H7 (cell line): ENCODE results near the gene BTBD17. TPM values are rescaled to one million over a fixed set of nuclear protein-coding genes. Genes with fewer than 3 reads are reported as not detected.

Experiments
- DNase-seq: peaks from one replicate; pipeline ENCODE4 v3.0.0; 2012
- H3K27me3 ChIP-seq: 2 replicates; pipeline ENCODE4 v1.6.0; 2011; ENCODE audit warnings: mild to moderate bottlenecking, low read length; ENCODE audit not compliant: control insufficient read depth, insufficient read depth
- H3K36me3 ChIP-seq: replicated peaks from 2 replicates; pipeline ENCODE4 v1.5.1; 2011; ENCODE audit warnings: low read length; ENCODE audit not compliant: control insufficient read depth, insufficient read depth
- H3K4me3 ChIP-seq: 2 replicates; pipeline ENCODE4 v1.5.1; 2011; ENCODE audit warnings: low read depth, mild to moderate bottlenecking, control low read depth, low read length, moderate library complexity; ENCODE audit not compliant: insufficient read depth
- total RNA-seq: library from RNA; depleted of rRNA; stranded (reverse); fragments of >200 nt; shearing (Covaris generic); gene quantifications from 2 replicates; pipeline ENCODE4 v1.2.3, GENCODE V29; 2014

Gene BTBD17
- total RNA-seq, 1 experiment from 2014 or later, result 1.3 TPM

GRCh38 chr17:74356646-74357465 is 4.8 kb downstream of the BTBD17 start:
- peak; percentile 86 for DNase-seq
- Histone ChIP-seq H3K27me3 (peaks cover 27% of the 10 kb centered on the region), H3K36me3 (no peaks in the 10 kb centered on the region), H3K4me3 (peak overlapping the region; percentile 27; the same call in 1 of the 2 replicates)

DNA sequence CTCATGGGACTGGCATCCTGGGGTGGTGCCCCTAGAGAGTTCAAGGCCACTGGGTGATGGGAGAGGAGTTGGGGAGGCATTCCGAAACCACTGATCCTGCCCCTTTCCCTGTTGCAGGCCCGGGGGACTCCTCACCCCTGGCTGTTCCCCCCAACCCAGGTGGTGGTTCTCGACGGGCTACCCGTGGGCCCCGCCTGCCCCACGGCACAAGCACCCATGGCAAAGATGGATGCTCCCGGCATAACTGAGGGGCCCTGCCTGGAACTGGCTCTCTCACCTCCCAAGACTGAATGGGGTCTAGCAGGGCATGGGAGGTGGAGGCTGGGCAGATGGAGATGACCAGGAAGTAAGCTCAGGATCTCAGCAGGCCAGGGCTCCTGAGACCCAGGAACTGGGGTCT is 6.6 kb downstream of the BTBD17 start:
- Histone ChIP-seq H3K27me3 (peaks cover 40% of the 10 kb centered on the region), H3K36me3 (no peaks in the 10 kb centered on the region)

GRCh38 chr17:74354561-74354960 is 7.1 kb downstream of the BTBD17 start:
- H3K4me3 ChIP-seq, result no peak overlapping the region
- no peaks in the 10 kb centered on the region for H3K36me3 ChIP-seq
- peaks cover 40% of the 10 kb centered on the region for H3K27me3 ChIP-seq
- no peak for DNase-seq

More for the DNA sequence above, 6.6 kb downstream of the BTBD17 start:
- no peak for DNase-seq
- H3K4me3 ChIP-seq, result no peak overlapping the region

GRCh38 chr17:74354123-74354522 is 7.5 kb downstream of the BTBD17 start:
- Histone ChIP-seq H3K4me3 (no peak overlapping the region), H3K27me3 (peaks cover 40% of the 10 kb centered on the region), H3K36me3 (no peaks in the 10 kb centered on the region)
- DNase-seq, result peak; percentile 96

GRCh38 chr17:74353446-74354060 is 8.1 kb downstream of the BTBD17 start:
- DNase-seq, result no peak
- Histone ChIP-seq H3K27me3 (peaks cover 40% of the 10 kb centered on the region), H3K36me3 (no peaks in the 10 kb centered on the region), H3K4me3 (no peak overlapping the region)

- no peaks in the 10 kb centered on the region for H3K36me3 ChIP-seq
- DNase-seq, result peak; percentile 95
- H3K4me3 ChIP-seq, result peak overlapping the region; percentile 28
- H3K27me3 ChIP-seq, result peaks cover 34% of the 10 kb centered on the region
Measured at GRCh38 chr17:74351552-74352210, 10.0 kb downstream of the BTBD17 start.

DNA sequence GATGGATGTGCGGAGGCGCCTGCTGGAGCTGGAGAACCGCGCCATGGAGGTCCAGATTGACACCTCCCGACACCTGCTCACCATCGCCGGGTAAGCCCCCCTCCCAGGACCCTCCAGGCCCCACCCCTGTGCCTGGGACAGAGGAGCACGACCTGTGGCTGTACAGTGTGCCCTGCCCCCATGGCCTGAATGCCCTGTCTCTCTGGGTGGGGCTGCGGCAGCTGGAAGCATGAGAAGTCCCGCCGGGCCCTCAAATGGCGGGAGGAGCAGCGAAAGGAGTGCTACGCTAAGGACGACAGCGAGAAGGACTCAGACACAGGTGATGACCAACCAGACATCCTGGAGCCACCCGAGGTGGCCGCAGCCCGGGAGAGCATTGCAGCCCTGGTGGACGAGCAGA is 11.2 kb downstream of the BTBD17 start:
- no peak for DNase-seq
- Histone ChIP-seq H3K27me3 (peaks cover 30% of the 10 kb centered on the region), H3K36me3 (no peaks in the 10 kb centered on the region), H3K4me3 (no peak overlapping the region)

GRCh38 chr17:74349120-74349519 is 12.5 kb downstream of the BTBD17 start:
- H3K27me3 ChIP-seq, result peaks cover 30% of the 10 kb centered on the region
- no peak for DNase-seq
- no peaks in the 10 kb centered on the region for H3K36me3 ChIP-seq
- H3K4me3 ChIP-seq, result no peak overlapping the region

GRCh38 chr17:74347646-74348045 is 14.0 kb downstream of the BTBD17 start:
- DNase-seq, result no peak
- Histone ChIP-seq H3K4me3 (no peak overlapping the region), H3K27me3 (peaks cover 21% of the 10 kb centered on the region), H3K36me3 (no peaks in the 10 kb centered on the region)

GRCh38 chr17:74345433-74346241 is 16.0 kb downstream of the BTBD17 start:
- H3K36me3 ChIP-seq, result no peaks in the 10 kb centered on the region
- peaks cover under 1% of the 10 kb centered on the region; the same call in 1 of the 2 replicates for H3K27me3 ChIP-seq
- H3K4me3 ChIP-seq, result no peak overlapping the region
- DNase-seq, result no peak

GRCh38 chr17:74344658-74345057 is 17.0 kb downstream of the BTBD17 start:
- Histone ChIP-seq H3K4me3 (no peak overlapping the region), H3K36me3 (no peaks in the 10 kb centered on the region), H3K27me3 (no peaks in the 10 kb centered on the region)
- peak; percentile 66 for DNase-seq

GRCh38 chr17:74343526-74344284 is 18.0 kb downstream of the BTBD17 start:
- DNase-seq, result no peak
- Histone ChIP-seq H3K27me3 (no peaks in the 10 kb centered on the region), H3K36me3 (no peaks in the 10 kb centered on the region), H3K4me3 (no peak overlapping the region)

- no peak overlapping the region for H3K4me3 ChIP-seq
- DNase-seq, result no peak
- no peaks in the 10 kb centered on the region for H3K36me3 ChIP-seq
- H3K27me3 ChIP-seq, result no peaks in the 10 kb centered on the region
Measured at GRCh38 chr17:74343121-74343520, 18.5 kb downstream of the BTBD17 start.

- no peak overlapping the region for H3K4me3 ChIP-seq
- H3K36me3 ChIP-seq, result no peaks in the 10 kb centered on the region
- H3K27me3 ChIP-seq, result no peaks in the 10 kb centered on the region
- DNase-seq, result peak; percentile 75
Measured at GRCh38 chr17:74342224-74342623, 19.4 kb downstream of the BTBD17 start.
